CD14-positive monocyte (primary cell): Measurements from ENCODE around the gene KREMEN1. TPM values are rescaled to one million over a fixed set of nuclear protein-coding genes. Genes with fewer than 3 reads are reported as not detected.

Experiments
- DNase-seq, 3 donors: peaks; one replicate each; pipeline ENCODE4 v3.0.0-alpha.2; 2011 to 2022
- H2AFZ ChIP-seq: 2 replicates; pipeline ENCODE4 v1.6.0; 2012; ENCODE audit warnings: mild to moderate bottlenecking, low read depth, low read length, inconsistent platforms; ENCODE audit not compliant: insufficient read depth, poor library complexity, severe bottlenecking
- H3K27ac ChIP-seq, 2 donors: 1 replicate in 1 of 2; 2 replicates in 1 of 2; pipeline ENCODE4 v1.5.1; 2012 to 2013; ENCODE audit warnings: low read length in 2 of 2, control low read depth in 1 of 2, inconsistent platforms in 1 of 2, low read depth in 1 of 2, mild to moderate bottlenecking in 1 of 2
- H3K27me3 ChIP-seq, 2 donors: one replicate each; pipeline versions ENCODE4 v1.6.0 to v1.6.1; 2011 to 2013; ENCODE audit warnings: low read length in 2 of 2; ENCODE audit not compliant: control insufficient read depth in 2 of 2, insufficient read depth in 2 of 2
- H3K36me3 ChIP-seq, 2 donors: replicated peaks in 1 of 2; 1 replicate in 1 of 2; 2 replicates in 1 of 2; pipeline versions ENCODE4 v1.5.1 to v1.6.1; 2012 to 2013; ENCODE audit warnings: low read length in 2 of 2, control low read depth in 1 of 2, inconsistent platforms in 1 of 2, mild to moderate bottlenecking in 1 of 2; ENCODE audit not compliant: insufficient read depth in 2 of 2, control insufficient read depth in 1 of 2
- H3K4me1 ChIP-seq, 2 donors: 1 replicate in 1 of 2; 2 replicates in 1 of 2; pipeline versions ENCODE4 v1.5.1 to v1.6.1; 2012 to 2013; ENCODE audit warnings: low read length in 2 of 2, control low read depth in 1 of 2, inconsistent platforms in 1 of 2, mild to moderate bottlenecking in 1 of 2, moderate library complexity in 1 of 2; ENCODE audit not compliant: insufficient read depth in 2 of 2, control insufficient read depth in 1 of 2
- H3K4me2 ChIP-seq: replicated peaks from 2 replicates; pipeline ENCODE3; 2012; ENCODE audit warnings: low read length, moderate library complexity, mild to moderate bottlenecking; ENCODE audit not compliant: poor library complexity, severe bottlenecking; ENCODE audit errors: extremely low read depth
- H3K4me3 ChIP-seq, 3 experiments: fragments of 200-600 bp in 1 of 3; sonication (generic) in 1 of 3; replicated peaks in 1 of 3; 1 replicate in 2 of 3; 2 replicates in 1 of 3; pipeline ENCODE4 v1.5.1; 2011 to 2013; ENCODE audit warnings: low read length in 3 of 3, mild to moderate bottlenecking in 3 of 3, control low read depth in 2 of 3, low read depth in 2 of 3, inconsistent platforms in 1 of 3, moderate library complexity in 1 of 3
- H3K79me2 ChIP-seq: 2 replicates; pipeline ENCODE4 v1.6.0; 2012; ENCODE audit warnings: mild to moderate bottlenecking, control low read depth, inconsistent platforms, low read length, moderate library complexity; ENCODE audit not compliant: insufficient read depth
- H3K9ac ChIP-seq: 2 replicates; pipeline ENCODE4 v1.6.0; 2017; ENCODE audit warnings: low read length, mild to moderate bottlenecking; ENCODE audit not compliant: insufficient read depth, poor library complexity, severe bottlenecking
- H3K9me3 ChIP-seq, 2 donors: replicated peaks in 1 of 2; 1 replicate in 1 of 2; 2 replicates in 1 of 2; pipeline versions ENCODE4 v1.5.1 to v1.6.1; 2012 to 2013; ENCODE audit warnings: low read length in 2 of 2, control low read depth in 1 of 2; ENCODE audit not compliant: control insufficient read depth in 1 of 2, insufficient read depth in 1 of 2
- H4K20me1 ChIP-seq: 2 replicates; pipeline ENCODE4 v1.6.0; 2012; ENCODE audit warnings: mild to moderate bottlenecking, low read length, control low read depth, moderate library complexity; ENCODE audit not compliant: insufficient read depth
- H3K27ac Mint-ChIP-seq, 7 donors: one replicate each; pipeline ENCODE4 v1.8.0; 2020; ENCODE audit warnings: mild to moderate bottlenecking in 7 of 7, mixed read lengths in 7 of 7, moderate library complexity in 6 of 7, inconsistent platforms in 2 of 7
- H3K27me3 Mint-ChIP-seq, 3 donors: one replicate each; pipeline ENCODE4 v1.8.0; 2021 to 2022; ENCODE audit warnings: low read depth in 3 of 3, mild to moderate bottlenecking in 3 of 3, mixed read lengths in 3 of 3, moderate library complexity in 3 of 3, inconsistent platforms in 1 of 3
- H3K36me3 Mint-ChIP-seq, 2 donors: one replicate each; pipeline ENCODE4 v1.8.0; 2020; ENCODE audit warnings: mixed read lengths in 2 of 2, inconsistent platforms in 1 of 2, mild to moderate bottlenecking in 1 of 2
- H3K4me1 Mint-ChIP-seq: one replicate; pipeline ENCODE4 v1.8.0; 2020; ENCODE audit warnings: mild to moderate bottlenecking, mixed read lengths
- H3K4me3 Mint-ChIP-seq, 2 donors: one replicate each; pipeline ENCODE4 v1.8.0; 2020; ENCODE audit warnings: mild to moderate bottlenecking in 2 of 2, mixed read lengths in 2 of 2, moderate library complexity in 1 of 2
- H3K9me3 Mint-ChIP-seq, 7 donors: one replicate each; pipeline ENCODE4 v1.8.0; 2020 to 2022; ENCODE audit warnings: mixed read lengths in 7 of 7, mild to moderate bottlenecking in 6 of 7, moderate library complexity in 6 of 7, inconsistent platforms in 2 of 7
- CTCF ChIP-seq: fragments of 200-600 bp; IDR thresholded peaks from one replicate; pipeline ENCODE4 v1.8.0; 2022; ENCODE audit warnings: antibody characterized with exemption, mild to moderate bottlenecking
- WGBS: methylation state at CpG from one replicate; pipeline ENCODE4 v1.1.5; 2013; ENCODE audit warnings: missing lambda C conversion rate; ENCODE audit not compliant: insufficient coverage; 5-methylcytosine and 5-hydroxymethylcytosine counted together
- intact Hi-C, 2 donors: fragments of 100-400 bp; cut with micrococcal nuclease; formaldehyde crosslinking; loops; one replicate each; pipeline versions ENCODE4 v1.15.0 to v1.15.1; 2023
- polyA plus RNA-seq, 3 donors: library from polyadenylated mRNA; depleted of rRNA in 1 of 3; unstranded in 2 of 3; stranded (reverse) in 1 of 3; fragments of 300-500 nt in 2 of 3; fragments of >200 nt in 1 of 3; fragmentation: Illumina TruSeq in 2 of 3; gene quantifications; 1 replicate in 2 of 3; 2 replicates in 1 of 3; pipeline ENCODE4 v1.2.3, GENCODE V29; 2012 to 2021

The KREMEN1 gene
- polyA plus RNA-seq, 3 donors, result 0.47 to 1.6 (median 0.69) TPM

GRCh38 chr22:29202212-29203192 lies 129.7 kb downstream of the KREMEN1 start:
- TF ChIP-seq CTCF, result peak; percentile 19
- H3K27ac Mint-ChIP-seq, result peak overlapping the region in 1 of 7 donors; percentile 38
- intact Hi-C loops, result no loop called here
- peak overlapping the region; percentile 59 for H2AFZ ChIP-seq
- no peak overlapping the region for H3K9ac ChIP-seq
- H3K79me2 ChIP-seq, result no peaks in the 10 kb centered on the region
- peaks cover 0 to 6% (median 0%) of the 10 kb centered on the region in 7 donors for H3K9me3 Mint-ChIP-seq
- peak in 2 of 3 donors; percentile 7 to 24 for DNase-seq
- H3K4me3 ChIP-seq, result peak overlapping the region in 1 of 3 experiments; percentile 11
- peaks cover 6 to 22% of the 10 kb centered on the region in 2 donors for H3K27me3 ChIP-seq
- H3K4me1 Mint-ChIP-seq, result peaks cover 26% of the 10 kb centered on the region
- peaks cover 16 to 27% of the 10 kb centered on the region in 2 donors for H3K4me1 ChIP-seq
- H3K36me3 ChIP-seq, result no peaks in the 10 kb centered on the region
- H3K4me3 Mint-ChIP-seq, result peak overlapping the region in 1 of 2 donors; percentile 42
- WGBS, result 6% methylated on average over 18 of the region's 24 CpGs
- H4K20me1 ChIP-seq, result no peaks in the 10 kb centered on the region
- H3K36me3 Mint-ChIP-seq, result peaks cover 1 to 2% of the 10 kb centered on the region in 2 donors
- peaks cover 20 to 32% (median 32%) of the 10 kb centered on the region in 3 donors for H3K27me3 Mint-ChIP-seq
- H3K27ac ChIP-seq, result no peak overlapping the region
- no peaks in the 10 kb centered on the region for H3K9me3 ChIP-seq
- peak overlapping the region; percentile 40 for H3K4me2 ChIP-seq

- H3K9ac ChIP-seq, result no peak overlapping the region
- intact Hi-C loops, result no loop called here
- no peak overlapping the region for H3K4me2 ChIP-seq
- no peak overlapping the region for H3K27ac ChIP-seq
- no peaks in the 10 kb centered on the region for H3K79me2 ChIP-seq
- Mint-ChIP-seq H3K36me3 (peaks cover 1 to 2% of the 10 kb centered on the region in 2 donors), H3K27ac (no peak overlapping the region), H3K9me3 (peaks cover 0 to 6% (median 0%) of the 10 kb centered on the region in 7 donors), H3K4me1 (peaks cover 27% of the 10 kb centered on the region), H3K27me3 (peaks cover 31 to 42% (median 38%) of the 10 kb centered on the region in 3 donors), H3K4me3 (no peak overlapping the region)
- no peaks in the 10 kb centered on the region for H4K20me1 ChIP-seq
- 51% methylated on average over 2 of the region's 9 CpGs for WGBS
- H3K36me3 ChIP-seq, result no peaks in the 10 kb centered on the region
- peaks cover 6 to 34% of the 10 kb centered on the region in 2 donors for H3K27me3 ChIP-seq
- no peaks in the 10 kb centered on the region for H3K9me3 ChIP-seq
- peaks cover 17 to 30% of the 10 kb centered on the region in 2 donors for H3K4me1 ChIP-seq
- H3K4me3 ChIP-seq, result no peak overlapping the region
- DNase-seq, result no peak
- no peak overlapping the region for H2AFZ ChIP-seq
- TF ChIP-seq CTCF, result no peak
Observed at GRCh38 chr22:29203488-29204454, 130.9 kb downstream of the KREMEN1 start.
